Thyroid gland (tissue), 4 donors: ENCODE measurements around the gene ZNF283.

Experiments used
- POLR2A ChIP-seq, 2 donors: fragments of 450-650 bp; IDR thresholded peaks; one replicate each; pipeline ENCODE4 v1.6.1; 2017; ENCODE audit warnings: antibody characterized with exemption in 2 of 2, mild to moderate bottlenecking in 2 of 2, moderate library complexity in 1 of 2
- TF ChIP-seq, protein P1 (sequence below), 6 experiments: fragments of 200-600 bp in 3 of 6; fragments of 450-650 bp in 3 of 6; sonication (generic) in 3 of 6; IDR thresholded peaks; one replicate each; pipeline ENCODE4 v1.5.1; 2016 to 2019; ENCODE audit warnings: antibody characterized with exemption in 6 of 6, mild to moderate bottlenecking in 2 of 6, inconsistent platforms in 1 of 6, moderate library complexity in 1 of 6

DNA sequence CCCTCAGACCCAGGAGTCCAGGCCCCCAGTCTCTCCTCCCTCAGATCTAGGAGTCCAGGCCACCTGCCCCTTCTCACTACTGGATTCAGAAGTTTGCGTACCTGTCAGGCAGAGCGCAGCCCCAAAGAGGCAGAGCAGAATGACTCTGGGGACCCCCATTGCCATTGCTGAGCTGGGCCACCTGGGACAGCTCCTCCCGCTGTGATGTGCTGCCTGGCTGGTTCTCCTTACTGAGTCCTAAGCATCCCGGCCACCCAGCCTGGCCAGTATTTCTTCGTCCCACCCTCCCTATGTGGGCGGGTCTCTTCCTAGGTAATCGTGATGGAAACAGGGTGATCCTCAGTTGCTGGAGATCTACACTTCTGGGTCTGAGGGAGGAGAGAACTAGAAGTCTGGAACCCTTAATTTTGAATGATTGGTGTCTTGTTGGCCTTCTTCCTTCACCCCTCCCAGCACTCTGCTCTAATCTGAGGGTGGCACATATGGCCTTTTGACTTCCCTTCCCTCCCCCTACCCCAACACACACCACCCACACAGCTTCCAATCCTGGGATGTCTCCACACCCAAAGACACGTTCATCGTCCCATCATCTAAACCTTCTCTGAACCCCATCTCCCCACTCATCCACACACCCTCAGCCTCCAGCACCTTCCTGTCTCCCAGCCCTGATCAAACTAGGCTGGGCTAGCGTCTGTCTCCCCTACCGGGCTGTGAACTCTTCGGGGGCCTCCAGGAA, 24.7 kb upstream of the ZNF283 start, which contains the start of gene LYPD5:
- TF ChIP-seq, protein P1, sequence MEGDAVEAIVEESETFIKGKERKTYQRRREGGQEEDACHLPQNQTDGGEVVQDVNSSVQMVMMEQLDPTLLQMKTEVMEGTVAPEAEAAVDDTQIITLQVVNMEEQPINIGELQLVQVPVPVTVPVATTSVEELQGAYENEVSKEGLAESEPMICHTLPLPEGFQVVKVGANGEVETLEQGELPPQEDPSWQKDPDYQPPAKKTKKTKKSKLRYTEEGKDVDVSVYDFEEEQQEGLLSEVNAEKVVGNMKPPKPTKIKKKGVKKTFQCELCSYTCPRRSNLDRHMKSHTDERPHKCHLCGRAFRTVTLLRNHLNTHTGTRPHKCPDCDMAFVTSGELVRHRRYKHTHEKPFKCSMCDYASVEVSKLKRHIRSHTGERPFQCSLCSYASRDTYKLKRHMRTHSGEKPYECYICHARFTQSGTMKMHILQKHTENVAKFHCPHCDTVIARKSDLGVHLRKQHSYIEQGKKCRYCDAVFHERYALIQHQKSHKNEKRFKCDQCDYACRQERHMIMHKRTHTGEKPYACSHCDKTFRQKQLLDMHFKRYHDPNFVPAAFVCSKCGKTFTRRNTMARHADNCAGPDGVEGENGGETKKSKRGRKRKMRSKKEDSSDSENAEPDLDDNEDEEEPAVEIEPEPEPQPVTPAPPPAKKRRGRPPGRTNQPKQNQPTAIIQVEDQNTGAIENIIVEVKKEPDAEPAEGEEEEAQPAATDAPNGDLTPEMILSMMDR (IDR thresholded peaks at IDR 0.05), result no peak
- no peak for TF ChIP-seq POLR2A (IDR thresholded peaks at IDR 0.05)
